H1 (cell line): ENCODE results near the gene CAMK2B. TPM values are rescaled to one million over a fixed set of nuclear protein-coding genes. Genes with fewer than 3 reads are reported as not detected.

Experiments used
- CEBPB ChIP-seq: IDR thresholded peaks from 2 replicates; pipeline ENCODE4 v1.6.1; 2012; ENCODE audit warnings: low read depth, low read length
- CHD2 ChIP-seq: IDR thresholded peaks from 2 replicates; pipeline ENCODE4 v1.6.1; 2012; ENCODE audit warnings: low read length, improper control_type of control experiment
- EZH2 ChIP-seq: fragments of 200-600 bp; sonication (generic); IDR thresholded peaks from 2 replicates; pipeline ENCODE4 v1.7.1; 2012; ENCODE audit warnings: low read depth, mild to moderate bottlenecking, moderate library complexity, low read length, inconsistent platforms; ENCODE audit not compliant: severe bottlenecking
- JUND ChIP-seq: IDR thresholded peaks from 2 replicates; pipeline ENCODE4 v1.6.1; 2011; ENCODE audit warnings: mild to moderate bottlenecking, improper control_type of control experiment, low read length
- MAX ChIP-seq: IDR thresholded peaks from 2 replicates; pipeline ENCODE4 v1.6.1; 2012; ENCODE audit warnings: inconsistent platforms
- POU5F1 ChIP-seq: IDR thresholded peaks from 2 replicates; pipeline ENCODE4 v1.6.1; 2011; ENCODE audit warnings: low read depth, mild to moderate bottlenecking, low read length, moderate library complexity
- TBP ChIP-seq: IDR thresholded peaks from 2 replicates; pipeline ENCODE4 v1.6.1; 2011; ENCODE audit warnings: low read depth, low read length, improper control_type of control experiment
- polyA plus RNA-seq, 7 experiments: library from polyadenylated mRNA; depleted of rRNA in 3 of 7; stranded (reverse) in 5 of 7; unstranded in 2 of 7; fragments of >200 nt in 5 of 7; fragments of 200-250 nt in 2 of 7; gene quantifications; 1 replicate in 5 of 7; 2 replicates in 1 of 7; 4 replicates in 1 of 7; pipeline versions ENCODE4 v1.2.1 to v1.2.3, GENCODE V29; 2011 to 2013; ENCODE audit warnings: missing spikeins in 2 of 7, mixed read lengths in 2 of 7
- total RNA-seq: library from RNA; stranded (reverse); fragmentation: NEBNext Ultra II Directional; extraction: Animal tissue kit (Norgen Biotek cat#: 25700); gene quantifications from 2 replicates; pipeline ENCODE4 v1.2.1, GENCODE V29; 2021

CAMK2B gene
- total and polyA plus RNA-seq, 2 of the 8 experiments (the other 6 are each of a cell fraction or from before 2014, with no cell fraction given): 0.05 to 0.15 TPM

GRCh38 chr7:44227911-44228310 lies 97.5 kb downstream of the CAMK2B start (continued):
- TF ChIP-seq JUND (no peak), TBP (no peak), POU5F1 (no peak), MAX (no peak), CHD2 (no peak), CEBPB (no peak), EZH2 (no peak)
